ENCODE data around the gene CHN2. TPM values are rescaled to one million over a fixed set of nuclear protein-coding genes. Genes with fewer than 3 reads are reported as not detected.

The CHN2 gene
- total and polyA plus RNA-seq, 8 donors: 8.2 to 32.9 (median 24.0) TPM

DNA sequence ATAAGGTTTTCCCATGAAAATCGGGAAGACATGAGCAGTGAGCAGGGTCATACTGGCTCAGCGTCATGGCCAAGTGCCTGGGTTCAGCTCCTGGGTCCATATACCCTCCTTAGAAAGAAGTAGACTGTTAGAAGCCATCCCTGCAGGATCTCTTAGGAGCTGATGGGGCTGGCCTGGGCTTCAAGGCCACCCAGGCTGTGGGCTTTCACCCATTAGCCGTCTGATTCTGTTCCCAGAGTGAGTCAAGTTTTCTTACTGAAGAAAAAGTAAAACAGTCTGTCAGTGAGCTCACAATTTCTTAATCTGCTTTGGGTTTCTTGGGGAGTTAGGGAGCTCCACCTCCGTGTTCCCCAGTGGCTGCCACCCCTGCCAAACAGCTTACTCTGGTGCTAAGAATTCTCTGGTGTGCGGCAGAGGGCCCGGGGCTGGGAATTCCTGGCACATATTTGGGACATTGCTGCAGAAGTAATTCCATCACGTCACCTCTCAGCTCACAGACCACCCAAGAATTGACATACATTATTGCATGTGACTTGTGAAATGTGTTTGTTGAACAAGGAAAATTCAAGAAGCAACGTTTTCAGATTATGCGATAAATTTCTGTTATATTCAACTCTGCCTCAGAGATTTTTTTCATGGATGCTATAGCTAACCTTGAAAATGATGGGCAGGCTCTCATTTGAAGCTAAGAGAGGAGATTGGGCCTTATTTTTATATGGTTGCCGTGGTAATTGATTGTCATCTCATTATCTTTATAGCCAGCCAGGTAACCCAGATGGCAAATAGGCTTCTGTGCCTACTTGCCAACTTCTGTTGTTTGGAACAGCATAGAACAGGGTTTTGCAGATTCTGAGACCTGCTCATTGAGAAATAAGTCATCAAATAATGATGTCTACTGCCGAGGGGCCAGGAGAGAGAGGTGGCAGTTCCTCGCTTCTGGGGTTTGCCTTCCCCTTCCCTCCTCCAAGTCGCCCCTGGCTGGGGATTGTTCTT lies 166.4 kb downstream of the CHN2 start:
- ATAC-seq: peak; percentile 40 to 58 (median 49)
- intact Hi-C loops (cut with DNase I): no loop called here
- H3K27ac ChIP-seq: no peak overlapping the region
- H3K27me3 ChIP-seq: no peaks in the 10 kb centered on the region
- no peaks in the 10 kb centered on the region for H3K9me3 ChIP-seq
- no peaks in the 10 kb centered on the region for H3K36me3 ChIP-seq
- WGBS, 2 donors: 80 to 81% methylated on average over 13 of the region's 13 CpGs
- H3K4me3 ChIP-seq: no peak overlapping the region
- no peaks in the 10 kb centered on the region for H3K4me1 ChIP-seq
- FAIRE-seq: no peak
- TF ChIP-seq, protein P1, sequence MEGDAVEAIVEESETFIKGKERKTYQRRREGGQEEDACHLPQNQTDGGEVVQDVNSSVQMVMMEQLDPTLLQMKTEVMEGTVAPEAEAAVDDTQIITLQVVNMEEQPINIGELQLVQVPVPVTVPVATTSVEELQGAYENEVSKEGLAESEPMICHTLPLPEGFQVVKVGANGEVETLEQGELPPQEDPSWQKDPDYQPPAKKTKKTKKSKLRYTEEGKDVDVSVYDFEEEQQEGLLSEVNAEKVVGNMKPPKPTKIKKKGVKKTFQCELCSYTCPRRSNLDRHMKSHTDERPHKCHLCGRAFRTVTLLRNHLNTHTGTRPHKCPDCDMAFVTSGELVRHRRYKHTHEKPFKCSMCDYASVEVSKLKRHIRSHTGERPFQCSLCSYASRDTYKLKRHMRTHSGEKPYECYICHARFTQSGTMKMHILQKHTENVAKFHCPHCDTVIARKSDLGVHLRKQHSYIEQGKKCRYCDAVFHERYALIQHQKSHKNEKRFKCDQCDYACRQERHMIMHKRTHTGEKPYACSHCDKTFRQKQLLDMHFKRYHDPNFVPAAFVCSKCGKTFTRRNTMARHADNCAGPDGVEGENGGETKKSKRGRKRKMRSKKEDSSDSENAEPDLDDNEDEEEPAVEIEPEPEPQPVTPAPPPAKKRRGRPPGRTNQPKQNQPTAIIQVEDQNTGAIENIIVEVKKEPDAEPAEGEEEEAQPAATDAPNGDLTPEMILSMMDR (IDR thresholded peaks at IDR 0.05): no peak
- no peak for DNase-seq

DNA sequence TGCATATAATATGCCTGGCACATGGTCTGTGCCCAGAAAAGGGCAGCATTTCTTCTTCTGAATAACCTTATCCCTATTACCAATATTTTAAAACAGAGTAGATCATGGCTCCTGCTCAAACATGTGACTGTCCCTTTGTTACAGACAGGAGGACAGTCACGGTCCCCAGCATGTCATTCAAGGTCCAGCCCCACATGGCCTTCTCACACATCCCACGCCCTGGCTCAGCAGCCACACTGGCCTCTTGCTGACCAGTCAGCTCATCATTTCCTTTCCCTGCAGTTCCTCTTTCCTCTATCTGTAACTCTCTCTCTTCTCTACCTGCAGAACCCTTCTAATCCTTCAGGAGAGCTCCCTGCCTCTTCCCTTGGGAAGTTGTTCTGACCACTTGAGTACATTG lies 167.8 kb downstream of the CHN2 start:
- no peaks in the 10 kb centered on the region for H3K4me1 ChIP-seq
- no peaks in the 10 kb centered on the region for H3K36me3 ChIP-seq
- intact Hi-C loops (cut with DNase I): no loop called here
- no peak overlapping the region for H3K4me3 ChIP-seq
- H3K27me3 ChIP-seq: no peaks in the 10 kb centered on the region
- DNase-seq (no peak), FAIRE-seq (no peak), ATAC-seq (no peak)
- TF ChIP-seq, protein P1 (IDR thresholded peaks at IDR 0.05): no peak
- H3K27ac ChIP-seq: no peak overlapping the region
- WGBS, 2 donors: 90 to 97% methylated on average over 2 of the region's 2 CpGs
- no peaks in the 10 kb centered on the region for H3K9me3 ChIP-seq

DNA sequence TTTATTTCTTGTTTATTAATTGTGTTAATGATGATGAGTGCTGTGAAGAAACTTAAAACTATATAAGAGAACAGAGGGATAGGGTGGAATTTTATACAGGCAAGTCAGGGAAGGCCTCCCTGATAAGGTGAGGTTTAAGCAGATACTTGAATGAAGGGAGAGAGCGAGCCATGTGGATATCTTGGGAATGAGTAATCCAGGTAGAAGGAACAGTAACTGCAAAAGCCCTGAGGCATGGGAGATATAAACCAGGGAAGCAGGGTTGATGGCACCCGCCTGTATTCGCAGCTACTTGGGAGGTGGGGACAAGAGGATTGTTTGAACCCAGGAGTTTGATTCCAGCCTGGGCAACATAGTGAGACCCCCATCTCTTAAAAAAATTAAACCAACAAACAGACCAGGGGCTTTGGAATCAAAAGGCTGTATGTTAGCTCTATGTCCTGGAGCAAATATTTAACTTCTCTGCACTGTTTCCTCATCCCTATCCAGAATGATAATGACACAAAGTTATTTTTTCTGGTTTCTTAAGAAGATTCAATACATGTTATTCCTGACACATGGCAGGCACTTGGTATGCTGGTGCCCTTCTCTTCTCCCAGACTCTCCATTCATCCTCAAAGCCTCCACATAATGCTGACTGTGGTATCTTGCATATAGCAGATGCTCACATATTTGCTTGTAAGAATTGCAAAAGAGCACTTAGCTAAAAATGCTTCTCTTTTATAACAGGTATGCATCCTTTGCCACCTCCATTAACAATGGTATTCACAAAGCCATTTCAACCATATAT lies 169.3 kb downstream of the CHN2 start:
- ATAC-seq (no peak), FAIRE-seq (no peak), DNase-seq (no peak)
- intact Hi-C loops (cut with DNase I): no loop called here
- TF ChIP-seq, protein P1 (IDR thresholded peaks at IDR 0.05): no peak
- WGBS, 2 donors: 96 to 100% methylated on average over 3 of the region's 3 CpGs
- H3K4me3 ChIP-seq: no peak overlapping the region
- no peaks in the 10 kb centered on the region for H3K4me1 ChIP-seq
- H3K36me3 ChIP-seq: no peaks in the 10 kb centered on the region
- no peaks in the 10 kb centered on the region for H3K27me3 ChIP-seq
- H3K27ac ChIP-seq: no peak overlapping the region
- no peaks in the 10 kb centered on the region for H3K9me3 ChIP-seq

DNA sequence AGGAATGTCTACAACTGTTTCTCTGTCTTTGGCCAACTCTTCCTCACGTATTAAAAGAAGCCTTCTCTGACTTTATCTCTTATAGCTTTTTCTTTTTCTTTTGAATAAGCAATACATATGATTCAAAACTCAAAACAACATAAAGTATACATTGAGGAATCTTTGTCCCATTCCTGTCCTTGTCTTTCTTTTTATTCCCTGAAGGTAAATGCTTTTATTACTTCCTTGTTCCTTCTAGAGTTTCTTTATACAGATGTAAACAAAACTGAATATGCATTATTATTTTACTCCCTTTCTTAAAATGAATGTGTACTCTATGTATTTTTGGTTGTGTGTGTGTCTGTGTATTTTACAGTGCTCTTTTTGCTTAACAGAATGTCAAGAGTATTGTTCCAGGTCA lies 170.1 kb downstream of the CHN2 start:
- FAIRE-seq (no peak), DNase-seq (no peak), ATAC-seq (no peak)
- Histone ChIP-seq H3K27ac (no peak overlapping the region), H3K4me3 (no peak overlapping the region), H3K36me3 (no peaks in the 10 kb centered on the region), H3K4me1 (no peaks in the 10 kb centered on the region), H3K27me3 (no peaks in the 10 kb centered on the region), H3K9me3 (no peaks in the 10 kb centered on the region)
- 88 to 97% methylated on average over 1 of the region's 1 CpG for WGBS, 2 donors
- intact Hi-C loops (cut with DNase I): no loop called here
- TF ChIP-seq, protein P1 (IDR thresholded peaks at IDR 0.05): no peak
